Hematopoietic multipotent progenitor cell (in vitro differentiated cells): Measurements from ENCODE around the gene MYRIP. TPM values are rescaled to one million over a fixed set of nuclear protein-coding genes. Genes with fewer than 3 reads are reported as not detected.
"Not testable (repeated sequence)": the region's sequence is repeated elsewhere in the genome, so short reads cannot be mapped to it uniquely, and the experiment has no call there.

Experiments
- DNase-seq, 3 donors: peaks; one replicate each; pipeline ENCODE4 v3.0.0-alpha.2; 2011 to 2015; ENCODE audit warnings: low read depth in 2 of 3, low spot score in 2 of 3
- total RNA-seq: library from RNA; depleted of rRNA; stranded (reverse); fragments of >200 nt; gene quantifications from one replicate; pipeline ENCODE4 v1.2.3, GENCODE V29; 2012

The MYRIP gene
- total RNA-seq, 1 donor: under 0.01 TPM

GRCh38 chr3:40077139-40077538, 267.7 kb downstream of the MYRIP start:
- DNase-seq: not testable (repeated sequence)

- DNase-seq: not testable (repeated sequence)
These were observed 268.6 kb downstream of the MYRIP start for GRCh38 chr3:40077828-40078492.

- no peak for DNase-seq
These were observed 269.2 kb downstream of the MYRIP start for GRCh38 chr3:40078590-40078989.

GRCh38 chr3:40079203-40079846, 269.9 kb downstream of the MYRIP start:
- DNase-seq: no peak

- no peak for DNase-seq
These were observed 270.4 kb downstream of the MYRIP start for GRCh38 chr3:40079847-40080240.

GRCh38 chr3:40083066-40083465, 273.7 kb downstream of the MYRIP start:
- DNase-seq: no peak

- not testable (repeated sequence) for DNase-seq
These were observed 275.0 kb downstream of the MYRIP start for GRCh38 chr3:40084424-40084823.

GRCh38 chr3:40086890-40087883, 277.8 kb downstream of the MYRIP start:
- no peak for DNase-seq

GRCh38 chr3:40088527-40089170, 279.2 kb downstream of the MYRIP start:
- DNase-seq: no peak

- DNase-seq: no peak
These were observed 287.3 kb downstream of the MYRIP start for GRCh38 chr3:40096661-40097111.

- DNase-seq: no peak
These were observed 288.0 kb downstream of the MYRIP start for GRCh38 chr3:40097131-40098117.

GRCh38 chr3:40098261-40098759, 288.9 kb downstream of the MYRIP start:
- no peak for DNase-seq

GRCh38 chr3:40099871-40100270, 290.5 kb downstream of the MYRIP start:
- DNase-seq: no peak

- no peak for DNase-seq
These were observed 292.8 kb downstream of the MYRIP start for GRCh38 chr3:40102182-40102581.

- no peak for DNase-seq
These were observed 294.4 kb downstream of the MYRIP start for GRCh38 chr3:40103829-40104228.

GRCh38 chr3:40104441-40104840, 295.0 kb downstream of the MYRIP start:
- no peak for DNase-seq

GRCh38 chr3:40108643-40109042, 299.2 kb downstream of the MYRIP start:
- no peak for DNase-seq

GRCh38 chr3:40109641-40110490, 300.5 kb downstream of the MYRIP start:
- DNase-seq: no peak
